Endothelial cell (in vitro differentiated cells): ENCODE data around the gene AASDHPPT. TPM values are rescaled to one million over a fixed set of nuclear protein-coding genes. Genes with fewer than 3 reads are reported as not detected.

Experiments
- DNase-seq: peaks from one replicate; pipeline ENCODE4 v3.0.0; 2021; ENCODE audit warnings: low spot score
- H3K27ac Mint-ChIP-seq: one replicate; pipeline ENCODE4 v1.8.0; 2021; ENCODE audit warnings: mixed read lengths, inconsistent platforms; ENCODE audit not compliant: unreplicated experiment
- H3K27me3 Mint-ChIP-seq: one replicate; pipeline ENCODE4 v1.8.0; 2021; ENCODE audit warnings: mild to moderate bottlenecking, moderate library complexity, mixed read lengths, inconsistent platforms; ENCODE audit not compliant: unreplicated experiment
- H3K36me3 Mint-ChIP-seq: one replicate; pipeline ENCODE4 v1.8.0; 2021; ENCODE audit warnings: mild to moderate bottlenecking, low read depth, mixed read lengths, inconsistent platforms; ENCODE audit not compliant: unreplicated experiment
- H3K4me1 Mint-ChIP-seq: one replicate; pipeline ENCODE4 v1.8.0; 2021; ENCODE audit warnings: mild to moderate bottlenecking, mixed read lengths, inconsistent platforms; ENCODE audit not compliant: unreplicated experiment
- H3K4me3 Mint-ChIP-seq: one replicate; pipeline ENCODE4 v1.8.0; 2021; ENCODE audit warnings: mild to moderate bottlenecking, mixed read lengths, inconsistent platforms; ENCODE audit not compliant: unreplicated experiment
- H3K9me3 Mint-ChIP-seq: one replicate; pipeline ENCODE4 v1.8.0; 2021; ENCODE audit warnings: mixed read lengths, inconsistent platforms; ENCODE audit not compliant: unreplicated experiment
- long read RNA-seq: library from polyadenylated mRNA; unstranded; transcript quantifications from one replicate; pipeline ENCODE4 v2.0.0, GENCODE V29; 2020; ENCODE audit not compliant: unreplicated experiment
- total RNA-seq: library from RNA; stranded (reverse); fragmentation: NEBNext Ultra II Directional; extraction: Animal tissue kit (Norgen Biotek cat#: 25700); gene quantifications from one replicate; pipeline ENCODE4 v1.2.1, GENCODE V29; 2021; ENCODE audit not compliant: unreplicated experiment
- TF ChIP-seq, protein P1 (sequence below): fragments of 200-600 bp; sonication (generic); IDR thresholded peaks from one replicate; pipeline ENCODE4 v1.5.0; 2021; ENCODE audit warnings: antibody characterized with exemption; ENCODE audit not compliant: unreplicated experiment

AASDHPPT gene, protein sequence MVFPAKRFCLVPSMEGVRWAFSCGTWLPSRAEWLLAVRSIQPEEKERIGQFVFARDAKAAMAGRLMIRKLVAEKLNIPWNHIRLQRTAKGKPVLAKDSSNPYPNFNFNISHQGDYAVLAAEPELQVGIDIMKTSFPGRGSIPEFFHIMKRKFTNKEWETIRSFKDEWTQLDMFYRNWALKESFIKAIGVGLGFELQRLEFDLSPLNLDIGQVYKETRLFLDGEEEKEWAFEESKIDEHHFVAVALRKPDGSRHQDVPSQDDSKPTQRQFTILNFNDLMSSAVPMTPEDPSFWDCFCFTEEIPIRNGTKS
- total RNA-seq: 26.7 TPM
- long read RNA-seq, transcript AASDHPPT-201 (6 exons, 2,955 nt): major isoform, 18 of 19 reads
- long read RNA-seq, partial matches to known transcripts: 0 of 19 reads
- long read RNA-seq, other reads (novel, unspliced or antisense): 1 of 19 reads

DNA sequence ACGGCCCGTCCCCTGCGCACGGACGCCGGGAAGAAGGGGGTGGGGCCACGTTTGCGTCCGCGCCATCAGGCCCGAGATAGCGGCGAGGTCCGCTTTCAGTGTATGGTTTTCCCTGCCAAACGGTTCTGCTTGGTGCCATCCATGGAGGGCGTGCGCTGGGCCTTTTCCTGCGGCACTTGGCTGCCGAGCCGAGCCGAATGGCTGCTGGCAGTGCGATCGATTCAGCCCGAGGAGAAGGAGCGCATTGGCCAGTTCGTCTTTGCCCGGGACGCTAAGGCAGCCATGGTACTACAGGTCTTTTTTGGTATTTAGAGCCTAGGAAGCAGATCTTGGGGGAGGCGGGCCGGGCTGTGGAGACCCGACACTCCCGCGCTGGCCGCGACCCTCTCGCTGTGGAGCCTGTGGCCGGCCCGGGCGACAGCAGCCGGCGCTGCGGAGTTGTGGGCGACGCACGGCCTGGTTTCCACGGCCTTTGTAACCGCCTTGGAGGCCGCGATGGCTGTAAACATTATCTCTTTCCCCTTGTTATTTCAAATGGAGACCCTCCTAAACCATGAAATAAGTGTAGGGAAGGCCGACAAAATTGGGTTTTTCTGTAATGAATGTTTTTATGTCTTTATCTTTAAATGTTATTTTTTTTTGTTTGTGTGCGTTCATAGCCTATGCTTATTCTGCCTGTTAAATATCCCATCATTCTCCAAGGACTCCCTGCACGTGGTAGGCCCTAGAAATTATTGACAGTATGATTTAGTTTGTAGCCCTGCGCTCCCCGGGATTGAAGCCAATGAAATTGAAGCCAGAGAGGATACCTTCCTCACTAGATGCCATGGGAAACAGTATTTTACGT, at the start of gene AASDHPPT:
TSS of gene AASDHPPT (plus strand) at position 54 of the 847 bp plus-strand sequence. CDS start at position 103, 49 bp downstream.
- H3K36me3 Mint-ChIP-seq: peaks cover 8% of the 10 kb centered on the region
- H3K27ac Mint-ChIP-seq: peak within 1 kb of the TSS; percentile 95
- TF ChIP-seq, protein P1, sequence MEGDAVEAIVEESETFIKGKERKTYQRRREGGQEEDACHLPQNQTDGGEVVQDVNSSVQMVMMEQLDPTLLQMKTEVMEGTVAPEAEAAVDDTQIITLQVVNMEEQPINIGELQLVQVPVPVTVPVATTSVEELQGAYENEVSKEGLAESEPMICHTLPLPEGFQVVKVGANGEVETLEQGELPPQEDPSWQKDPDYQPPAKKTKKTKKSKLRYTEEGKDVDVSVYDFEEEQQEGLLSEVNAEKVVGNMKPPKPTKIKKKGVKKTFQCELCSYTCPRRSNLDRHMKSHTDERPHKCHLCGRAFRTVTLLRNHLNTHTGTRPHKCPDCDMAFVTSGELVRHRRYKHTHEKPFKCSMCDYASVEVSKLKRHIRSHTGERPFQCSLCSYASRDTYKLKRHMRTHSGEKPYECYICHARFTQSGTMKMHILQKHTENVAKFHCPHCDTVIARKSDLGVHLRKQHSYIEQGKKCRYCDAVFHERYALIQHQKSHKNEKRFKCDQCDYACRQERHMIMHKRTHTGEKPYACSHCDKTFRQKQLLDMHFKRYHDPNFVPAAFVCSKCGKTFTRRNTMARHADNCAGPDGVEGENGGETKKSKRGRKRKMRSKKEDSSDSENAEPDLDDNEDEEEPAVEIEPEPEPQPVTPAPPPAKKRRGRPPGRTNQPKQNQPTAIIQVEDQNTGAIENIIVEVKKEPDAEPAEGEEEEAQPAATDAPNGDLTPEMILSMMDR: no peak
- peaks cover 11% of the 10 kb centered on the region for H3K4me1 Mint-ChIP-seq
- peaks cover 3% of the 10 kb centered on the region for H3K27me3 Mint-ChIP-seq
- H3K9me3 Mint-ChIP-seq: no peaks in the 10 kb centered on the region
- DNase-seq: peak; percentile 54
- peak within 1 kb of the TSS; percentile 97 for H3K4me3 Mint-ChIP-seq

DNA sequence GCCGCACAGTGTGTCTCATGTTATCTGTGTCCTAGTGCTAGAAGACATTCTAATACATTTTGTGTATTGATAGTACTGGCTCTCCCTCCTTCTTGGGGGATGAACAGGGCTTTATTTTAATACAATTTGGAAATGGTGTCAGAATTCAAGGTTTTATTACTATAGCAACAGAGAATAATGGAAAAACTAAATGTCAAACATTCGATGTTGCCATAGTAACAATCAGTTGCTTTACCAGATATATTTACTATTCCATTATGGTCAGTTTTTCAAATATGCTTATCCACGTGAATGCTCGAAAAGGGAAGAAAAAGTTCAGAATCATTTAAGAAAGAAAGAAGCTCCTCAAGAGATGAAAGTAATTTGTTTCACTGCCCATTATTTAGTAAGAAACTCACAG, 46.9 kb upstream of the AASDHPPT start:
- Mint-ChIP-seq H3K4me1 (peaks cover 10% of the 10 kb centered on the region), H3K9me3 (no peaks in the 10 kb centered on the region), H3K27ac (no peak overlapping the region), H3K4me3 (no peak overlapping the region), H3K27me3 (peaks cover 2% of the 10 kb centered on the region), H3K36me3 (no peaks in the 10 kb centered on the region)
- TF ChIP-seq, protein P1: no peak
- no peak for DNase-seq

DNA sequence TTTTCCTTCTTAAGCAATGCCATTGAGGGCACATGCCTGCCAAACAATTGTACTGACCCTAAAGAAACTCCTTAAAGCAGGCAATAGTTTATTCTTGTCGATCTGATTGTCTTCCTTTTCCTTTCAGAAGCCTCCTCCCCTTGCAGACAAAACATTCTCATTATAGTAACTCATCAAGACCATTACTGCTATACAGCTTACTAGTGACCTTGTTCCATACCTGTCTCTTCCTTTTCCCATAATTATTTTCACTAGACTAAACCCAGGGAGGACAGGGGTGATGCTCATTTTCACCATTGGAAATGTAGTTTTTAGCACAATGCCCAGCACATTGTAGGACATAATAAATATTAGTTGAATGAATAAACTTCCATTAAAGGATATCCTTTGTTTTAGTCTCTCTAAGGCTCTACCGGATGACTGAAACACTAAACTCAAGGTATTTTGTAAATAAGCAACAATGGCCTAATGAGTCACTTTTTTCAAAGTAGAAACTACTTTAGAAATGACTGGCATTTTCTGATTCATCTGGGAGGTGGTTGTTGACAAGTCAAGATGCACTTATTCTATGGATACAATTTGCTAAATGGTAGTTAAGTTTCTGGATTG, 46.2 kb upstream of the AASDHPPT start:
- Mint-ChIP-seq H3K4me1 (peaks cover 10% of the 10 kb centered on the region), H3K36me3 (no peaks in the 10 kb centered on the region), H3K27ac (no peak overlapping the region), H3K4me3 (no peak overlapping the region), H3K27me3 (peaks cover 2% of the 10 kb centered on the region), H3K9me3 (no peaks in the 10 kb centered on the region)
- TF ChIP-seq, protein P1: no peak
- no peak for DNase-seq

DNA sequence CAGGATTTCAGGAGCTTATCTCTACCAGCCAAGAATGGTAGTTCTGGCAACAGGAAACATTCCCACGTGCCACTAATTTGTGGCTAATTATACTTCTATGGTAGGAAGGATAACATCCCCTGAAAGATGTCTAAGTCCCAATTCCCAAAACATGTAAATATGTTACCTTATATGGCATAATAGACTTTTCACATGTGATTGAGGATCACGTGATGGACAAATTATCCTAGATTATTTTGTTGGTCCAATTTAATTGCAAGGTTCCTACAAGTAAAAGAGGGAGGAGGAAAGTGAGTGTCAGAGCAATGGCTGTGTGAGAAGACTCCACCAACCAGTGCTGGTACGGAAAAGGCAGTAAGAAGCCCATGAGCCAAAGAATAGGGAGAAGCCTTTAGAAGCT, 45.5 kb upstream of the AASDHPPT start:
- Mint-ChIP-seq H3K4me3 (no peak overlapping the region), H3K4me1 (peaks cover 10% of the 10 kb centered on the region), H3K27ac (no peak overlapping the region), H3K9me3 (no peaks in the 10 kb centered on the region), H3K36me3 (no peaks in the 10 kb centered on the region), H3K27me3 (peaks cover 2% of the 10 kb centered on the region)
- TF ChIP-seq, protein P1: no peak
- DNase-seq: no peak
